Measurements from ENCODE around the gene RBFOX1.

The RBFOX1 gene

GRCh38 chr16:7545251-7545650 is 212.6 kb downstream of the RBFOX1 start:
- DNase-seq: no peak

GRCh38 chr16:7546948-7547347 is 214.3 kb downstream of the RBFOX1 start:
- DNase-seq: no peak

DNA sequence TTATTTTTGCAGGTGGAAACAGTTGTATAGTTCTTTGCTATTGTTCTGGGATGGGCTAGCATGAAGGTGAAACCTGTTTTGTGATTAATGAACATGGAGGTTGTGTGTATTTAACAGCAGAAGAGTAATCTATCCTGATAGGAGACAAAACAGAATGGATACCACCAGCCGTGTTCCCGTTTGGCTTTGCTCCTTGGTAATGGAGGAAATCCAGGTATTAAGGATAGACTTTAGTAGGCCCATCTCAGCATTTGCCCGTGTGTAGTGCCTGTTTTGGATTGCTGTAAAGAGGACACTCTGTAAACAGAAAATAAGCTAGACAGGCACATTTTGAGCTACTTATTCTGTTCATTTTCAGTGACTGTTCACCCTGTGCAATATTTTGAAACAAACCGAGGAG is 215.1 kb downstream of the RBFOX1 start:
- DNase-seq: no peak

GRCh38 chr16:7548796-7549318 is 216.2 kb downstream of the RBFOX1 start:
- DNase-seq: no peak

DNA sequence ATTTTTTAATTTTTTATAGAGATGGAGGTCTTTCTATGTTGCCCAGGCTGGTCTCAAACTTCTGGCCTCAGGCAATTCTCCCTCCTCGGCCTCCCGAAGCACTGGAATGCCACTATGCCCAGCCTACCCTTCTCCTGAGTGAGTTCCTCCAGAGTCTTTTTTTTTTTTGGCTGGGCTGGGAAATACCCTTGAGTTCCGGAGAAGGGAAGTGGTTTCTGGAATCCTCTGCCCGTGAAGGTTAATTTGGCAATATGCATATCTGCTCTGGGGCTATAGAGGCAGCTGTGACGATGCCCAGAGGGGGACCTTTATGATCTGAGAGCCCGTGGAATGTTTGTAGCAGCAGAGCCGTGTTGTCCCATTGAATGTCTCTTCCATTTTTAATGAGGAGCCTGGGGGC is 217.5 kb downstream of the RBFOX1 start:
- DNase-seq: no peak

DNA sequence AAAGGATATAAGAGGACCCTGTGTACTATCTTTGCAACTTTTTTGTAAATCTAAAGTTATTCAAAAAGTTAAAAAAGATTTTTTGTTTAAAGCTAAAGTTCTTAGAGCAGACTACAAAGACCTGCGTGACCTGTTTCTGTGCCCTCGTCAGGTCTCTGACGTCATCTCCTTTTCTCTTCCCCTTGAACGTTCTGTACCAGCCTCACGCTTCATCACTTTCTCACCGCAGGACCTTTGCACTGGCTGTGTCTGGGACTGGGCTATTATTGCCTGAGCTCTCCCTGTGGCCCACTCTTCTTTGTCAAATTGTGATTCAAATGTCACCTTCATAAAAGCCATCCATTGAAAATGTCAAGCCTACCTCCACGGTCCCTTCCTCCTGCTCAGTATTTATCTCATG is 222.8 kb downstream of the RBFOX1 start:
- DNase-seq: no peak

GRCh38 chr16:7561908-7562405 is 229.3 kb downstream of the RBFOX1 start:
- no peak for DNase-seq

DNA sequence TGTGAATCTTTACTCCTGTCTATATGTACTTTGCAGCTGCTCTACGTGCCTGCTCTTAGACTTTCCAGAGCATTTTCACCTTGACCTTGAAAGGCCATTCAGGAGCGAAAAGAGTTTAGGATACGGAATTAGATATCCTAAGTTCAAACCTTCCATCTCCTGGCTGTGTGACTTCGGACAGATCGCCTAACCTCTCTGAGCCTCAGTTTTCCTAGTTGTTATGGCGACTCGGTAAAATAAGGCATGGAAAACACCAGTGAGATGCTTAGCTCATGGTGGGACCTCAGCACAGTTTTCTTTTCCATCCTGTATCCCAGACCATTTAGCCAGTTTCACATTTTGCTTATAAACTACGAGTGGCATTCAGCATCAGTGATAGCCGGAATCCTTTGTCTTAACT is 233.7 kb downstream of the RBFOX1 start:
- DNase-seq: no peak

GRCh38 chr16:7571366-7571765 is 238.7 kb downstream of the RBFOX1 start:
- no peak for DNase-seq

GRCh38 chr16:7577588-7577987 is 244.9 kb downstream of the RBFOX1 start:
- DNase-seq: no peak

DNA sequence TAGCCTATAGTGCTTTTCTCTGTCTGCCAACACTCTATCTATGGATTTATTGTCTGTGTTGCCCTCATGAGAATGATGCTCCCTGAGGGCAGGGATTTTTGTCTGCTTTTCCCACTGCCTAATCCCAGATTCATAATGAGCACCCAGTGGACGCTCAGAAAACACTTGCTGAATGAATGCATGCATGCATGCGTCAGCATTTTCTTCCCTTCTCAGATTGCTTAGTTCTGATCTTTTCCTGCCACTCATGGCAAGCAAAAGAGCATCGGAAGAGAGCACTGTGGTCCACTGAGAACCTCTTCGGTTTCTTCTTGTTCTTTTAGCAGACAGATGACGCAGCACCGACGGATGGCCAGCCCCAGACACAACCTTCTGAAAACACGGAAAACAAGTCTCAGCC is 246.8 kb downstream of the RBFOX1 start:
- no peak for DNase-seq

- DNase-seq: no peak
These were observed 248.5 kb downstream of the RBFOX1 start for GRCh38 chr16:7581175-7581574.

DNA sequence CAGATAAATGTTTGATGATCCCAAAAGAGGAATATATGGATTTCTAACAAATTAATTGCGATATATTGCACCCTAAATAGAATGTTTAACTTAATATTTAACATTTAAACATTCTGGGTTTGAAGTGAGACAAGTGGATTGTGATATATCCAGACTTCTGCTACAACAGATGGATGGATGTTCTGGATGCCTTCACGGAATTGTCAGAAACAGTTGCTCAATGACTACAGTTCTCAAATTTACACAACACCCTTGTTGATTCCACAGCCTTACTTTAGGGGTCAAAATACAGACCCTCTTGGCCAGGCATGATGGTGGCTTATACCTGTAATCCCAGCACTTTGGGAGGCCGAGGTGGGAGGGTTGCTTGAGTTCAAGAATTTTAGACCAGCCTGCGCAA is 250.8 kb downstream of the RBFOX1 start:
- no peak for DNase-seq

DNA sequence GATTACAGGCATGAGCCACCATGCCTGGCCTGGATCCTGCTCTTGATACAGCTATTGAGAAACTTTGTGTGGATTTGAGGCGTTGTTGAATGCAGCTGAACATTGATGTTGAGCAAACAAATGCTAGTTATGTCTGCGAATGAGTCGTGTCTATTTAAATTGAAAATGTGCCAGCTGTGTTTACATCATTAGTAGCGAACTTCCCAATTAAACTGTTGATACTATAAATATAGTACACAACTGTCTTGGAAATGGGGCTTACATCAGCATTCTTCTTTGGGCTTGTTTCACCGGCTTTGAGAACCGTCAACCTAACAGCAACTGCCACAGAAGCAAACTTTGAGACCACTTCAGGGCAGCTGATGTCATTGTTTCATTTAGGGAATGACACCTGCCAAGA is 251.9 kb downstream of the RBFOX1 start:
- DNase-seq: no peak

- DNase-seq: no peak
These were observed 253.1 kb downstream of the RBFOX1 start for GRCh38 chr16:7585705-7586104.

- DNase-seq: no peak
These were observed 258.3 kb downstream of the RBFOX1 start for GRCh38 chr16:7590934-7591333.

DNA sequence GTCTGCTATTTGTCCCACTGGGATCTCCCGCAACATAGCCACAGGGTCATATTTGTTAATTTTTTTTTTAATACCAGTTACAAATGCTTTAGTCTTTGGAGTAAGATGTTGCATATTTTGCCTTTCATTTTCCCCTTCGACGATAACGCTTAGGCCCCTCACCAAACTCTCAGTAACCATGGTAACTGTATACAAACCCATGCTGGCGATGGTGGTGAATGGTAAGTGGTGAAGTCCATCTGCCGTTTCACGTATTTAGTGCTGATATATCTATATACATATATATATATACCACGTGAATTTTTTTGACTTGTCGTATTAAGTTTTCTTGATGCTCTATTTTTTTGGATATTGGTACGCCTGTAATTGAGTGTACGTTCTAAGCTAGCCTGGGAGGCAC is 263.7 kb downstream of the RBFOX1 start:
- no peak for DNase-seq

DNA sequence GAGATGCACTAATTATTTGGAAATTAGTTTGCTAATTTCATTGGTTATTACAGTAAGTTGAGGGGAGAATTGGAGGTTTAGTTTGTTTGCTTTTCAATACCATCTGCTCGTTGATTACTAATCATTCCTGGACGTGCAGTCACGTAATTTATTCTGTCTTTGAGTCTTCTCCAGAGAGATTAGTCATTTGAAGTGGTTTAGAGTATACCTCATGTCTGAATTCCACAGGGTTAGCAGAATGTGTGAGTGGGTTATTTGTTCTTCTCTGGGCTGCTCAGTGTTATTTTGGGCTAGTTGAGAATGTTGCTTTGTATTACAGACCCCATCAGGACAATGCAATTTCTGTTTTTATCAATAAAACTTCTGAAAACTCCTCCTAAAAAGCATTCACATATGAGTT is 265.0 kb downstream of the RBFOX1 start:
- DNase-seq: no peak

- no peak for DNase-seq
These were observed 268.5 kb downstream of the RBFOX1 start for GRCh38 chr16:7601100-7601499.

DNA sequence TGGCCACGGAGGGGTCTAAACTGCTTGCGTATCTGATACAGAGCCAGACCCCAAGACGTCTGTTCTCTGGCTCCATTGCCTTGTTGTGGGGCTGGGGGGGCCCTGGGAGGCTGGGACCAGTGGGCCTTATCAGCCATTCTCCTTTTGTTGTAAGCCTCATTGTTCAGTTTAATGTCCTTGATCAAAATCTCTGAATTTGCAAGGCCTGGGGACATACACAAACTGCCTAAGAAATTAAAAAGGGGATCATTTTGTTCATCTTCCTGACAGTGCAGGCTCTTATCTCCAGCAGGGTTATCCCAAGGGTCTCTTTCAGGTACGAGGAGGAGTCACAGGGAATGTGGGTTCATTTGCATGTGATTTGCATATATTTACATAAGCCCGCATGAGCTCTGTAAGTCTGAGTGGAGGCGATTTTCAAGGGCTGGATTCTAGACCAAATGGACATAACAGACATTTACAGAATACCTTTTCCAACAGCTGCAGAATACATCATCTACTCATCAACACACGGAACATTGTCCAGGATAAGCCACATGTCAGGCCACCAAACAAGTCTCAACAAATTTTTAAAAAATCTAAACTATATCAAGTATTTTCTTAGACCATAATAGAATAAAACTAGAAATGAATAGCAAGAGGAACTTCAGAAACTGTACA is 269.8 kb downstream of the RBFOX1 start:
- DNase-seq: no peak

- no peak for DNase-seq
These were observed 273.2 kb downstream of the RBFOX1 start for GRCh38 chr16:7605812-7606211.

GRCh38 chr16:7612671-7613070 is 280.0 kb downstream of the RBFOX1 start:
- no peak for DNase-seq

DNA sequence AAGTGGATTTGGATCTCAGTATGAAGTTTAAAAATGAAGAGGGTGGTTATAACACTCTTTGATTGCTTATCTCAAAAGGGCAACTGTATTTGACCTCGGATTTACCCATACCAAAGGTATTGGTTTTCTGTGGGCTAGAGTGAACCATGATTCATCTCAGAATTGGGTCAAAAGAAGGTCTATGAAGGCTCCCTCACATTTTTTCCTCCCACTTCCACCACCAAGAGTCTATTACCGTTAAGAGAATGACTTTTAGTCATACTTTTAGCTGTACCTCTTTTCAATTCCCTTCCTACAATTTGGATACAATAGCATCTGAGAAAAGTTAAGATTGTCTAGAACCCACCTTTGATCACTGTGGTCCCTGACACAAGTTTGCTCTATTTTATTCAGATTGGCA is 280.9 kb downstream of the RBFOX1 start:
- no peak for DNase-seq

GRCh38 chr16:7614021-7614795 is 281.6 kb downstream of the RBFOX1 start:
- no peak for DNase-seq
